Testis (tissue), 3 donors: ENCODE measurements around the gene ANKRD45. TPM values are rescaled to one million over a fixed set of nuclear protein-coding genes. Genes with fewer than 3 reads are reported as not detected.
"Not testable (repeated sequence)": the region's sequence is repeated elsewhere in the genome, so short reads cannot be mapped to it uniquely, and the experiment has no call there.

ENCODE experiments used
- DNase-seq: peaks from one replicate; pipeline ENCODE4 v3.0.0-alpha.2; 2019
- H3K27ac ChIP-seq, 2 donors: fragments of 200-600 bp; sonication (generic); one replicate each; pipeline ENCODE4 v1.5.1; 2019
- H3K27me3 ChIP-seq: fragments of 200-600 bp; sonication (generic); one replicate; pipeline ENCODE4 v1.5.1; 2019
- H3K36me3 ChIP-seq: fragments of 200-600 bp; sonication (generic); one replicate; pipeline ENCODE4 v1.5.1; 2017; ENCODE audit warnings: low read depth; ENCODE audit errors: missing control alignments
- H3K4me1 ChIP-seq: fragments of 200-600 bp; sonication (generic); one replicate; pipeline ENCODE4 v1.5.1; 2019
- H3K4me3 ChIP-seq, 2 donors: fragments of 200-600 bp; sonication (generic); one replicate each; pipeline ENCODE4 v1.5.1; 2017 to 2019
- H3K9me3 ChIP-seq: fragments of 200-600 bp; sonication (generic); one replicate; pipeline ENCODE4 v1.5.1; 2017
- POLR2A ChIP-seq: fragments of 450-650 bp; IDR thresholded peaks from one replicate; pipeline ENCODE4 v1.6.1; 2017; ENCODE audit warnings: antibody characterized with exemption, mild to moderate bottlenecking, moderate library complexity
- WGBS, 2 donors: methylation state at CpG; one replicate each; pipeline ENCODE4 v1.1.5; 2018; 5-methylcytosine and 5-hydroxymethylcytosine counted together
- intact Hi-C: fragments of 100-400 bp; cut with DNase I; formaldehyde crosslinking; loops from one replicate; pipeline ENCODE4 v1.15.1; 2023; ENCODE audit warnings: low total_unique reads
- polyA plus RNA-seq: library from polyadenylated mRNA; stranded (reverse); fragments of 350-450 nt; fragmentation: Illumina TruSeq; extraction: RNeasy Lipid Tissue Mini Kit (QIAGEN cat#74804); gene quantifications from one replicate; pipeline ENCODE4 v1.2.3, GENCODE V29; 2014; ENCODE audit warnings: low read depth, low replicate concordance; ENCODE audit not compliant: insufficient read depth
- total RNA-seq, 2 donors: library from RNA; depleted of rRNA; stranded (reverse); fragments of >200 nt; gene quantifications; one replicate each; pipeline ENCODE4 v1.2.3, GENCODE V29; 2016
- TF ChIP-seq, protein P1 (sequence below), 3 experiments: fragments of 450-650 bp in 2 of 3; fragments of 200-600 bp in 1 of 3; sonication (generic) in 1 of 3; IDR thresholded peaks; one replicate each; pipeline ENCODE4 v1.5.1; 2016 to 2019; ENCODE audit warnings: antibody characterized with exemption in 3 of 3, mild to moderate bottlenecking in 2 of 3, moderate library complexity in 1 of 3

Gene ANKRD45
- total and polyA plus RNA-seq, 3 donors from 2014 or later, result 6.7 to 37.9 (median 8.4) TPM

DNA sequence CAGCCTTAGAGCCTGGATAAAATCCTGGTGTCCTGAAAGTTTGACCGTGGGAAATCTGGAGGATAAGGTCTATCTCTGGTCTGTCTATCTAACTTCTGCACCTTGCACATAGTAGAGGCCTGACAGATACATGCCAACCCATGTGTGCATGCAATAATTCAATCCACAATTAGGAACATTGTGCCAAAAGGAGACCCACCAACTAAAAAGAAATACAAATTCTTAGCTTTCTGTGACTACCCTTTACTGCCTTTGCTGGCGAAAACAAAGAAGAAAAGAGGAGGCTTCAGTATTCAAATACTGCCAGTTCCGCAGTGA, 44.7 kb upstream of the ANKRD45 start:
- H3K9me3 ChIP-seq, result no peaks in the 10 kb centered on the region
- intact Hi-C loops, result no loop called here

DNA sequence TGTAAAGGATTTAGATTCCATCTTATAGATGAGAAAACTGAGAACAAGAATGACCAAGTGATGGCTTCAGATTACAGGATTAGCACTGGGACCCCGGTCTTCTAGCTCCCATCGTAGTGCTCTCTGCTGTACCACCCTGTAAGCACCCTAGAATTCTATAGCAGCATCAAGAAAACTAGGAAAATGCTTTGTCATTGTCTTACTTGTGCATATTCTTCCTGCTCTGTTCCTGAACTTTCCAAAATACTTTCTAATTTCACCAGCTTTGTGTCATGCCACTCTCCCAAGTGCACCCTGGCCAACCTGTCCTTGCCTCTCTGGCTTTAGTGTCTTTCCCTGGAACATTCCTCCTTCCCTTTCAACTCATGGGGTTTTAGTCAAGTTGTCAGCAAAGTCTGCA, 39.1 kb upstream of the ANKRD45 start:
- no peaks in the 10 kb centered on the region for H3K9me3 ChIP-seq
- intact Hi-C loops, result no loop called here

More for the DNA sequence above, 44.7 kb upstream of the ANKRD45 start:
- DNase-seq, result no peak
- peak overlapping the region; percentile 82 to 91 for H3K27ac ChIP-seq
- TF ChIP-seq, protein P1, sequence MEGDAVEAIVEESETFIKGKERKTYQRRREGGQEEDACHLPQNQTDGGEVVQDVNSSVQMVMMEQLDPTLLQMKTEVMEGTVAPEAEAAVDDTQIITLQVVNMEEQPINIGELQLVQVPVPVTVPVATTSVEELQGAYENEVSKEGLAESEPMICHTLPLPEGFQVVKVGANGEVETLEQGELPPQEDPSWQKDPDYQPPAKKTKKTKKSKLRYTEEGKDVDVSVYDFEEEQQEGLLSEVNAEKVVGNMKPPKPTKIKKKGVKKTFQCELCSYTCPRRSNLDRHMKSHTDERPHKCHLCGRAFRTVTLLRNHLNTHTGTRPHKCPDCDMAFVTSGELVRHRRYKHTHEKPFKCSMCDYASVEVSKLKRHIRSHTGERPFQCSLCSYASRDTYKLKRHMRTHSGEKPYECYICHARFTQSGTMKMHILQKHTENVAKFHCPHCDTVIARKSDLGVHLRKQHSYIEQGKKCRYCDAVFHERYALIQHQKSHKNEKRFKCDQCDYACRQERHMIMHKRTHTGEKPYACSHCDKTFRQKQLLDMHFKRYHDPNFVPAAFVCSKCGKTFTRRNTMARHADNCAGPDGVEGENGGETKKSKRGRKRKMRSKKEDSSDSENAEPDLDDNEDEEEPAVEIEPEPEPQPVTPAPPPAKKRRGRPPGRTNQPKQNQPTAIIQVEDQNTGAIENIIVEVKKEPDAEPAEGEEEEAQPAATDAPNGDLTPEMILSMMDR (IDR thresholded peaks at IDR 0.05), result no peak
- TF ChIP-seq POLR2A, result no peak
- H3K27me3 ChIP-seq, result no peaks in the 10 kb centered on the region
- H3K4me3 ChIP-seq, result peak overlapping the region; percentile 84 to 90
- H3K36me3 ChIP-seq, result no peaks in the 10 kb centered on the region
- WGBS, 2 donors, result 26 to 54% methylated on average over 3 of the region's 3 CpGs
- H3K4me1 ChIP-seq, result peaks cover 6% of the 10 kb centered on the region

DNA sequence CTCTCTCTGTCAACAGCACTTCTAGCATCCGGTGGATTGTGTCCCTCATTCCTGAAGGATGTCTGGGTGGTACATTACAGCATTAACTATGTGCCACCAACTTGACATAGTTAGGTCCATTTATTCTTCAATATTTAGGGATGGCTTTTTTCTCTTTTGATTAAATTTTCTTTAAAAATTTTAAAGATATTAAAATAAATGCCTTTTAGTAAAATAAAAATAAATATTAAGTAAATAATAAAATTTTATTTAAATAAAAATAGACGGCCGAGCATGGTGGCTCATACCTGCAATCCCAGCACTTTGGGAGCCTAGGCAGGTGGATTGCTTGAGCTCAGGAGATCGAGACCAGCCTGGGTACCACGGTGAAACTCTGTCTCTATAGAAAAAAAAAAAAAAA, 35.5 kb upstream of the ANKRD45 start:
- WGBS, 2 donors, result 73 to 89% methylated on average over 5 of the region's 5 CpGs
- no peak overlapping the region for H3K27ac ChIP-seq
- TF ChIP-seq, protein P1 (IDR thresholded peaks at IDR 0.05), result no peak
- TF ChIP-seq POLR2A, result no peak

More for the DNA sequence above, 39.1 kb upstream of the ANKRD45 start:
- H3K27ac ChIP-seq, result no peak overlapping the region
- no peak overlapping the region for H3K4me3 ChIP-seq
- TF ChIP-seq, protein P1 (IDR thresholded peaks at IDR 0.05), result no peak
- TF ChIP-seq POLR2A, result no peak
- DNase-seq, result no peak
- H3K36me3 ChIP-seq, result no peaks in the 10 kb centered on the region
- 81 to 96% methylated on average over 2 of the region's 2 CpGs for WGBS, 2 donors
- no peaks in the 10 kb centered on the region for H3K4me1 ChIP-seq
- H3K27me3 ChIP-seq, result no peaks in the 10 kb centered on the region

DNA sequence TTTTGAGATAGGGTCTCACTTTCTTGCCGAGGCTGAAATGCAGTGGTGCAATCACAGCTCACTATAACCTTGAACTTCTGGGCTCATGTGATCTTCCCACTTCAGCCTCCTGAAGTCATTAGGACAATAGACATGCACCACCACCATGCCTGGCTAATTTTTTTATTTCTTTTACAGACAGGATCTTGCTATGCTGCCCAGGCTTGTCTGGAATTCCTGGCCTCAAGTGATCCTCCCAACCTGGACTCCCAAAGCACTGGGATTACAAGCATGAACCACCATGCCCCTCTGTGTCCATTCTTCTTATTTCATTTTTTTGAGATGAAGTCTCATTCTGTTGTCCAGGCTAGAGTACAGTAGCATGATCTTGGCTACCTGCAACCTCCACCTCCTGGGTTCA, 33.1 kb upstream of the ANKRD45 start:
- intact Hi-C loops, result no loop called here
- TF ChIP-seq, protein P1 (IDR thresholded peaks at IDR 0.05), result no peak
- TF ChIP-seq POLR2A, result no peak
- no peaks in the 10 kb centered on the region for H3K9me3 ChIP-seq
- WGBS, 2 donors, result 48 to 55% methylated on average over 1 of the region's 1 CpG
- no peak for DNase-seq
- H3K36me3 ChIP-seq, result no peaks in the 10 kb centered on the region
- H3K27me3 ChIP-seq, result no peaks in the 10 kb centered on the region
- no peak overlapping the region for H3K4me3 ChIP-seq
- no peak overlapping the region for H3K27ac ChIP-seq
- H3K4me1 ChIP-seq, result no peaks in the 10 kb centered on the region

More for the DNA sequence above, 35.5 kb upstream of the ANKRD45 start:
- Histone ChIP-seq H3K36me3 (no peaks in the 10 kb centered on the region), H3K4me3 (no peak overlapping the region), H3K9me3 (no peaks in the 10 kb centered on the region), H3K27me3 (no peaks in the 10 kb centered on the region), H3K4me1 (no peaks in the 10 kb centered on the region)
- intact Hi-C loops, result no loop called here
- DNase-seq, result no peak

DNA sequence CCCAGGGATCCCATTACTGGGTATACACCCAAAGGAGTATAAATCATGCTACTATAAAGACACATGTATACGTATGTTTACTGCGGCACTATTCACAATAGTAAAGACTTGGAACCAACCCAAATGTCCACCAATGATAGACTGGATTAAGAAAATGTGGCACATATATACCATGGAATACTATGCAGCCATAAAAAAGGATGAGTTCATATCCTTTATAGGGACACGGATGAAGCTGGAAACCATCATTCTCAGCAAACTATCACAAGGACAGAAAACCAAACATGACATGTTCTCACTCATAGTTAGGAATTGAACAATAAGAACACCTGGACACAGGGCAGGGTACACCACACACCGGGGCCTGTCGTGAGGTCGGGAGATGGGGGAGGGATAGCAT, 31.6 kb upstream of the ANKRD45 start:
- H3K27me3 ChIP-seq, H3K36me3 ChIP-seq, DNase-seq, H3K4me1 ChIP-seq, H3K4me3 ChIP-seq, H3K27ac ChIP-seq, intact Hi-C loops, H3K9me3 ChIP-seq: not testable (repeated sequence)
- WGBS, 2 donors, result 94 to 96% methylated on average over 6 of the region's 6 CpGs
